GM18505 (cell line): ENCODE results near the gene NUDT17.
"Not testable (repeated sequence)": the region's sequence is repeated elsewhere in the genome, so short reads cannot be mapped to it uniquely, and the experiment has no call there.

Experiments
- ATAC-seq: cut with Tn5 transposase; IDR thresholded peaks from one replicate; pipeline ENCODE4 v1.9.1; 2021; ENCODE audit not compliant: unreplicated experiment
- POLR2A ChIP-seq: IDR thresholded peaks from 4 replicates; pipeline ENCODE4 v1.6.1; 2011; ENCODE audit warnings: borderline replicate concordance; ENCODE audit not compliant: insufficient read depth, insufficient read length; ENCODE audit errors: extremely low read depth

NUDT17 gene

GRCh38 chr1:145845514-145846161 lies at the start of gene NUDT17:
TSS of gene NUDT17 (plus strand) at chr1:145845630. CDS start at chr1:145845641, 11 bp downstream.
- TF ChIP-seq POLR2A, result peak; percentile 67
- peak; percentile 64 for ATAC-seq

- ATAC-seq, result no peak
- no peak for TF ChIP-seq POLR2A
Observed at GRCh38 chr1:145796753-145797152, 48.7 kb upstream of the NUDT17 start.

- no peak for ATAC-seq
- no peak for TF ChIP-seq POLR2A
Observed at GRCh38 chr1:145799806-145800205, 45.6 kb upstream of the NUDT17 start.

GRCh38 chr1:145804235-145805045 lies 41.0 kb upstream of the NUDT17 start:
- ATAC-seq, result no peak
- TF ChIP-seq POLR2A, result no peak

- no peak for TF ChIP-seq POLR2A
- no peak for ATAC-seq
Observed at GRCh38 chr1:145805057-145805456, 40.4 kb upstream of the NUDT17 start.

GRCh38 chr1:145806408-145806807 lies 39.0 kb upstream of the NUDT17 start:
- no peak for TF ChIP-seq POLR2A
- ATAC-seq, result no peak

GRCh38 chr1:145806844-145807243 lies 38.6 kb upstream of the NUDT17 start:
- TF ChIP-seq POLR2A, result no peak
- no peak for ATAC-seq

- not testable (repeated sequence) for ATAC-seq
Observed at GRCh38 chr1:145812977-145813810, 32.2 kb upstream of the NUDT17 start.

- ATAC-seq, result not testable (repeated sequence)
Observed at GRCh38 chr1:145818095-145818494, 27.3 kb upstream of the NUDT17 start.

- not testable (repeated sequence) for ATAC-seq
Observed at GRCh38 chr1:145822779-145823331, 22.6 kb upstream of the NUDT17 start.

- peak; percentile 78 for TF ChIP-seq POLR2A
- ATAC-seq, result peak; percentile 87
Observed at GRCh38 chr1:145823565-145824498, 21.6 kb upstream of the NUDT17 start, which contains the start of the genes POLR3C and RNF115. TSS of gene POLR3C (plus strand) at chr1:145824200. CDS start at chr1:145825777, 1,577 bp downstream. TSS of gene RNF115 (minus strand) at chr1:145824095. CDS start at chr1:145823873, 222 bp downstream.

GRCh38 chr1:145824499-145824842 lies 21.0 kb upstream of the NUDT17 start:
- ATAC-seq, result no peak
- TF ChIP-seq POLR2A, result no peak
